Activated naive CD4-positive, alpha-beta T cell treated with anti-CD3 and anti-CD28 coated beads, Interleukin-2, amount 10 ng/mL, durations not matched to agents 7 days and 5 days (primary cell): ENCODE data around the gene ACOXL.

ENCODE experiments used
- CTCF ChIA-PET: fragments of 350-600 bp; sonication (Branson Sonifier 250); formaldehyde crosslinking; loops from one replicate; lab custom pipeline; 2021; ENCODE audit warnings: antibody characterized with exemption; lab: Charles Lee
- DNase-seq: peaks from one replicate; pipeline ENCODE4 v3.0.0-alpha.2; 2020
- H3K27ac Mint-ChIP-seq: one replicate; pipeline ENCODE4 v1.8.0; 2021; ENCODE audit warnings: mild to moderate bottlenecking, moderate library complexity, mixed read lengths
- H3K27me3 Mint-ChIP-seq: one replicate; pipeline ENCODE4 v1.8.0; 2021; ENCODE audit warnings: mild to moderate bottlenecking, mixed read lengths
- H3K36me3 Mint-ChIP-seq: one replicate; pipeline ENCODE4 v1.8.0; 2021; ENCODE audit warnings: mixed read lengths
- H3K4me1 Mint-ChIP-seq: one replicate; pipeline ENCODE4 v1.8.0; 2021; ENCODE audit warnings: mixed read lengths
- H3K4me3 Mint-ChIP-seq: one replicate; pipeline ENCODE4 v1.8.0; 2021; ENCODE audit warnings: mild to moderate bottlenecking, moderate library complexity, mixed read lengths
- H3K9me3 Mint-ChIP-seq: one replicate; pipeline ENCODE4 v1.8.0; 2021; ENCODE audit warnings: mixed read lengths

The ACOXL gene

DNA sequence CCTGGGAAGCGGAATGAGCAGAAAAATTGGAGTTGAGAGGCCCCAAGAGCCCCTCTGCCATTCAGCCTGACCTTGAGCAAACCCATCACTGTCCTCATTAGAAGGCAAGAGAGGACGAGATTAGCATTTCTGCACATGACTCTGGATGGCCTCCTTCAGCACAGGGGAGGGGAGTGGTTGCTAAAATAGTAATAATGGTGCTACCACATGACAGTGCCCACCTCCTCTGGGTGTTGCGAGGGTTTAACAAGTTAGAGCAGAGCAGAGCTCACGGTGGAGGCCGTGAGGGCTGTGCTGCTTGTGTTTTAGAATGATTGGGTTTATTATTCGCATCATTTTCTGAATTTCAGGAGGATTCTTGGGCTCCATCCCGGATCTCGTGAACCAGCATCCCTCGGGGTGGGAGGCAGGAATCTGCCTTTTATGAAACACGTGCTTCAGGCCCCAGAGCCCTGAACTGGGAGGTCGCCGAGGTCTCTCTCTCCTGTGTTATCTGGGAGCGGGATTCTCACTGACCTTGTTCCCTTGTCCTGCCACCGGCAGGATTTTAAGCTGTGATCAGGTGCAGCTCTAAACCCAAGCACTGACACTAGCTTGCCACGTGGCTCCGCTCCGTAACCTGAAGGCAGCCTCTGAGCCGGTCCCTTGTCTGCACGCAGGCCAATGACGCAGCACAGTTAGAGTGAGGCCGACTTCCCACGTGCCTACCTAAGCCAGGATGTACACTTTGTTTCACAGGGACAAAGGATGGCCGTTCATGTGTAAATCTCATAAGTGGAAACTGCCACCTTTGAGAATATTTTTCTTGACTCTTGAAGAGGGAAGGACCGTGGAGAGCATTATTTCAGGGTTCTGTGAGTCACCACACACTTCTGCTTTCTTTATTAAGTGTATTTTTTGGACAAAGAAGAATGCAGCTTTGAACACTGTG is 142.3 kb downstream of the ACOXL start:
- H3K4me3 Mint-ChIP-seq: no peak overlapping the region
- peaks cover 40% of the 10 kb centered on the region for H3K27me3 Mint-ChIP-seq
- DNase-seq: no peak
- H3K27ac Mint-ChIP-seq: no peak overlapping the region
- H3K36me3 Mint-ChIP-seq: peaks cover 6% of the 10 kb centered on the region
- H3K9me3 Mint-ChIP-seq: peaks cover 5% of the 10 kb centered on the region
- H3K4me1 Mint-ChIP-seq: peaks cover 48% of the 10 kb centered on the region
- CTCF ChIA-PET: interaction anchor here (0.9 kb wide), 1 partner anchor 8 kb away, joined by 3 read pairs; no protein-coding TSS in a partner anchor

DNA sequence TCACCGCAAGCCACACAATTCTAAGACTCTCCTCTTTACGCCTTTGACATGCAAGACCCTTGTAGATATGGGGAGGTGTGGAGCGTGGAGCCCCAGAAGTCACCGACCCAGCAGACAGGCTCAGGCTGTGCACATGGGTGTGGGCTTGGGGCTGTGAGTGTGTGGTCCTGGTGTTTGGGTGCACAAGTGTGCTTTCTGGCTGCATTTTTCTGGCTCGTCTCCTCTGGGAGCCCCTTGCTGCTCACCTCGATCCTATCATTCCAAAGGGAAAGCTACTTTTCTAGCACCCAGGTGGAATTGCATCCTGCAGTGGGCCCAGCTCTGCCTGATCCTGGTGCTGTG is 143.0 kb downstream of the ACOXL start:
- Mint-ChIP-seq H3K36me3 (peaks cover 6% of the 10 kb centered on the region), H3K4me3 (no peak overlapping the region), H3K4me1 (peaks cover 48% of the 10 kb centered on the region), H3K27ac (no peak overlapping the region), H3K9me3 (peaks cover 5% of the 10 kb centered on the region), H3K27me3 (peaks cover 42% of the 10 kb centered on the region)
- CTCF ChIA-PET: interaction anchor here (0.9 kb wide), 2 partner anchors 9 to 14 kb away, joined by 3 read pairs; no protein-coding TSS in a partner anchor
- DNase-seq: no peak

DNA sequence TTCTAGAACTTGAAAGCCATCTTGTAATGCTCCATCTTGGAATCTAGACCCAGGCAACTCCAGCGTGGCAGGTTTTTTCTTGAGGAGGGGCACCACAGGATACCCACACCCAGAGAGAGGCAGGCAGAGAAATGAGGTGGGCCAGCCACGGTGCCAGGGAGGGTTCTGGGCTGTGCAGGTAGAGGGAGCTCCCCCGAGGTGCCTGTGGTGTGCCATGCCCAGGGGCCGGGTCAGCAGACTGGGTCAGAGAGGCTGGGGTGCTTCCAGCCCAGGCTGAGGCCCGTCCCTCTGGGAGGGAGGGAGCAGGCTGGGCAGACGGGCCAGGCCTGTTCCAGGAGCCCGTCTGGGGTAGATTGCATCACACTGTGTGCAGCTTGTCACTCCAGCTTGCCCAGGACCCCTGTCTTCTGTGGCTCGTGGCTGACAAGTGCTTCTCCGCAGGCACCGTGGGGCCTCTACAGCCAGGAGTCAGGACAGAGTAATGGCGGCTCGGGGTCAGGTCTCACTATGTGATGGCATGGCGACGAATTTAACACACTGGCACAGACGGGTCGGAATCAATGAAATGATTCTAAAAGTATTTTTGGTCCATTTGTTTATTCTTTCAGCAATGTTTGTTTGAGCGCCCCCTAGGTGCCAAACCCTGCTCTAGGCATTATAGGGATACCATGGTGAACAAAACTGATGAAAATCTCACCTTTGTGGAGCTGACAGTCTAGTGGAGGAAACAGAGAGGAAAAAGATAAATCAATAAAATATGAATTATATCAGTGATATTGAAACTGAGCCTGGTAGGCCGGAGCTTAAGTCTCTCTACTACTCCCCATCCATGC is 144.0 kb downstream of the ACOXL start:
- Mint-ChIP-seq H3K9me3 (peaks cover 5% of the 10 kb centered on the region), H3K27me3 (peaks cover 42% of the 10 kb centered on the region), H3K27ac (no peak overlapping the region), H3K4me3 (no peak overlapping the region), H3K4me1 (peaks cover 42% of the 10 kb centered on the region), H3K36me3 (peaks cover 6% of the 10 kb centered on the region)
- CTCF ChIA-PET: interaction anchor here (0.9 to 1.4 kb wide), 3 partner anchors 11 to 65 kb away, joined by 3 to 9 read pairs (median 3); no protein-coding TSS in a partner anchor
- DNase-seq: no peak

DNA sequence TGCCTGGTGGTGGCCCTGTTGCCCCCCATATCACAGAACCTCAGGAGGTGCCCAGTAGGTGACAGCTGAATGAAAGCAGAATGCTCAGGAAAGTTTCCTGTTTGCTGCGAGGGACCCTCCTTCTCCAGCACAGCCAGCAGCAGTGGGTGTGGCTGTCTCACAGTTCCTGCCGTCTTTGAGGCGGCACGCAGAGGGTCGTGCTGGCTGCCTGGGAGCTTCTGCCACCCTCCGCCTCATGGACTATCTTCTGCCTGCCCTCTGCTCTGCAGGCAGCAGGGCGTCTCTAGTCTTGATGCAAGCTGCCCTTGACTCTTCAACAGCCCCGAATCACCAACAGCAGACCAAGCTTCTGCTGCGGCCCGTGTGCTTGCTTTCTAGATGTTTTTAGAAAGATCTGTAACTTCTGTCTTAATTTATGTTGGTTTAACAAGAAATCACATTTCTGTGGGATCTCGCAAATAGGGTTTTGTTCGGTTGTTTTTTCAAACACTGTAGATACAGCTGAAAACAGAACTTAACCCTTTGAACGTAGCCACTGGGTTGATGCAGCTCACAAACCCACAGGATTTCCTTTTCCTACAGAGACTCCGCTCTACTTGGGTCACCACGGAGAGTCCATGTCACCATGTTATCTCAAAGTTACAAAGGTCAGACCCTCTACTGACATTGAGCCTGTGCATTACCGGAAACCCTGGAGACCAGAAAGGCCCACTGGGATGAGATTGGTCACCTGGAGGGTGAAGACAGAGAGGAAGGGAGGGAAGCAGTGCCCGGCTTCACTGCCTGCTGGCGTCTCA is 144.9 kb downstream of the ACOXL start:
- Mint-ChIP-seq H3K4me3 (peak overlapping the region; percentile 7), H3K36me3 (peaks cover 6% of the 10 kb centered on the region), H3K4me1 (peaks cover 38% of the 10 kb centered on the region), H3K27ac (no peak overlapping the region), H3K27me3 (peaks cover 42% of the 10 kb centered on the region), H3K9me3 (peaks cover 11% of the 10 kb centered on the region)
- CTCF ChIA-PET: interaction anchor here (1.4 kb wide), 2 partner anchors 11 to 65 kb away, joined by 3 to 9 read pairs; no protein-coding TSS in a partner anchor
- no peak for DNase-seq

DNA sequence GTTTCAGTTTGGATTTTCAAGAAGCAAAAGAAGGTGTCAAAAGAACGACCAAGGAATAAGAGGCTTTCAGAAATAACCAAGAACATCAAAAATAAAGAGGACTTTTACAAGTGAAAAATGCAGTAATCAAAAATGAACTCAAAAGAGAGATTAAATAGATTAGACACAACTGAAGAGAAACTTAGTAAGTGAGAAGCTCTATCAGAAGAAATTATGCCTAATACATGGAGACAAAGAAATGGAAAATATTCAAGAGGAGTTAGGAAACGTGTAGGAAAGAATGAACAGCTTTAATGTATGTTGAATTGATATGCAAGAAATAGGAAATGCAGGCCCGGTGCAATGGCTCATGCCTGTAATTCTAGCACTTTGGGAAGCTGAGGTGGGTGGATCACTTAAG is 145.8 kb downstream of the ACOXL start:
- H3K27ac Mint-ChIP-seq: no peak overlapping the region
- CTCF ChIA-PET: interaction anchor here (0.7 to 1.6 kb wide), 2 partner anchors 12 to 66 kb away, joined by 3 read pairs; no protein-coding TSS in a partner anchor

DNA sequence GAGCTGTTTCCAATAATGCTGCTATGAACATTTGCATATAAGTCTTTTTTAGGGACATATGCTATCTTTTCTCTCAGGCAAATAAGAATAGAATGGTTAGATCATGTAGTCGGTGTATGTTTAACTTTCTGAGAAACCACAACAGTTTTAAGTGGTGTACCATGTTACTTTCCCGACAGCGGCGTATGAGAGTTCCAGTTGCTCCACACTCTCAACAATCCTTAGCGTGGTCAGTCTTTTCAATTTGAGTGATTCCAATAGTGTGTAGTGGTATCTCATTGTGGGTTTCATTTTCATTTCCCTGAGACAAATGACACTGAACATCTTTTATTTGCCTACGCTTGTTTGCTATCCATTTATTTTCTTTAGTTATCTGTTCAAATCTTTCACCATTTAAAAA is 149.5 kb downstream of the ACOXL start:
- Mint-ChIP-seq H3K4me1 (peaks cover 13% of the 10 kb centered on the region), H3K36me3 (peaks cover 6% of the 10 kb centered on the region), H3K4me3 (no peak overlapping the region), H3K9me3 (peaks cover 11% of the 10 kb centered on the region), H3K27ac (no peak overlapping the region), H3K27me3 (peaks cover 54% of the 10 kb centered on the region)
- CTCF ChIA-PET: no interaction called here
- DNase-seq: no peak

More for the DNA sequence above, 145.8 kb downstream of the ACOXL start:
- H3K36me3 Mint-ChIP-seq: peaks cover 6% of the 10 kb centered on the region
- peaks cover 45% of the 10 kb centered on the region for H3K27me3 Mint-ChIP-seq
- no peak overlapping the region for H3K4me3 Mint-ChIP-seq
- peaks cover 11% of the 10 kb centered on the region for H3K9me3 Mint-ChIP-seq
- peaks cover 29% of the 10 kb centered on the region for H3K4me1 Mint-ChIP-seq
- DNase-seq: no peak

DNA sequence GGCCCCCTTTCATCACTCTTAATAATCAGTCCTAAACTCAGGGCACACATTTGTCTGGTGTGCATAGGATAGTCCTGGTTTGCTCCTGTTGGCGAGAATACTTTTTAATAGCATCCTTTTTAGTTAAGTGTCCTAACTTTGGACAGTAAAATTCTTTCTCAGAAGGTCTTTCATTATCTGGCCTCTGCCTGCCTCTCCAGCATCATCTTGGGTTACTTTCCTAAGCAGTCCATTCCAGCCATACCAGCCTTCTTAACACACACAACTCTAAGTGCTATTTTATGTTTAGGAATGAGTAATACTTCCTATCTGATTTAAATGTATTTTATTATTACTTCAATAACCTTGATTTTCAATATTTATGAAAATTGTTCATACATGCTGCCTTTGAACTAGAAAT is 151.0 kb downstream of the ACOXL start:
- Mint-ChIP-seq H3K36me3 (peaks cover under 1% of the 10 kb centered on the region), H3K4me3 (no peak overlapping the region), H3K27ac (no peak overlapping the region), H3K27me3 (peaks cover 49% of the 10 kb centered on the region), H3K4me1 (peaks cover 6% of the 10 kb centered on the region), H3K9me3 (peaks cover 6% of the 10 kb centered on the region)
- DNase-seq: no peak
- CTCF ChIA-PET: interaction anchor here (0.6 to 0.7 kb wide), 2 partner anchors 28 to 253 kb away, joined by 3 to 4 read pairs; no protein-coding TSS in a partner anchor

DNA sequence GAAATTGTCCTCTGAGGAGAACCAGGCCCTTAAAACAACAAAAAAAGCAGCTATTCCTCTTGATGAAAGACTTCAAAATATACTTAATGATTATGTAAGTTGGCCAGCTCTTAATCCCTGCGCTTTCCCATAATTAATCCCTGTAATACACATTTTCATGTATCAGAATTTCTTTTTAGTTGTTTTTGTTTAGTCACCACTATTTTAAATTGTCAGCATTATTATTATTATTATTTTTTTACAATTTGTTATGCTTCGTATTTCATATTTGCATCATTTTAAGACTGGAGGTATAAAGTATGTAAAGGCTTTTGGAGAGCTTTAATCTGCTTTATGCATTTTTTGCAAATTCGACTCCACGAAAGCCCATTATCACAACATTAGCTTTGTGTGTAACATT is 152.9 kb downstream of the ACOXL start:
- CTCF ChIA-PET: no interaction called here
- H3K4me3 Mint-ChIP-seq: no peak overlapping the region
- peaks cover 9% of the 10 kb centered on the region for H3K9me3 Mint-ChIP-seq
- peaks cover under 1% of the 10 kb centered on the region for H3K36me3 Mint-ChIP-seq
- H3K27me3 Mint-ChIP-seq: peaks cover 40% of the 10 kb centered on the region
- DNase-seq: no peak
- no peak overlapping the region for H3K27ac Mint-ChIP-seq
- H3K4me1 Mint-ChIP-seq: peaks cover 6% of the 10 kb centered on the region

DNA sequence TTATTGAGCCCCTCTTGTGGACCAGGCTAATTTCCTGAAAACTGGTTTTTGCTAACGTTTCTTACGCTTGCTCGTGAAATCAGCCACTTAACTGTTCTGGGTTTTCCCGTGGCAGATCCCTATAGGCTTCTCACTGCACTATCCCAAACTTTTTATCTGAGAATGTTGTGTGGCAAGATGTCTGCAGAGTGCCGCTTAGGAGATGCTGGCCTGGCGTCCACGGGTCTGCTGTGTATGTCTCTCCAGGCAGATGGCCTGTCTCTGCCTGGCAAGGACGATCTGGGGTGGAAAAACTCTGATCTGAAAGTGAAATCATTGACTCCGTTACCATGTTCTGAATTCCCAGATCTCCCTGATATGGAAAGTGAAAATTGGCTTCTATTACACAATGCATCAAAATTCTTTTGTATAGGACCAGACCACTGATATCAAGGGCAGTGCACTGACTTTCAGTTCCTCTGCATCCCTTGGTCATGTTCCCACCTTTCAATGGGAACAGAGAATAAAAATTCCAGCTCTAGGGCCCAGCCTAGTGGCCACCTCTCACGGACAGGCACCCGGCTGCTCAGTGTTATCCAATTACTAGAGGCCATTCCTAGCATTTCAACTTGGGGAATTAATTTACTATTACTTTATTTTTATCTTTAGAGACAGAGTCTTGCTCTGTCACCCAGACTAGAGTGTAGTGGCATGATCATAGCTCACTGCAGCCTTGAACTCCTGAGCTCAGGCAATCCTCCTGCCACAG is 154.6 kb downstream of the ACOXL start:
- CTCF ChIA-PET: no interaction called here
- no peak for DNase-seq
- Mint-ChIP-seq H3K36me3 (peaks cover 1% of the 10 kb centered on the region), H3K4me3 (no peak overlapping the region), H3K27me3 (peaks cover 41% of the 10 kb centered on the region), H3K9me3 (peaks cover 6% of the 10 kb centered on the region), H3K27ac (no peak overlapping the region), H3K4me1 (no peaks in the 10 kb centered on the region)

DNA sequence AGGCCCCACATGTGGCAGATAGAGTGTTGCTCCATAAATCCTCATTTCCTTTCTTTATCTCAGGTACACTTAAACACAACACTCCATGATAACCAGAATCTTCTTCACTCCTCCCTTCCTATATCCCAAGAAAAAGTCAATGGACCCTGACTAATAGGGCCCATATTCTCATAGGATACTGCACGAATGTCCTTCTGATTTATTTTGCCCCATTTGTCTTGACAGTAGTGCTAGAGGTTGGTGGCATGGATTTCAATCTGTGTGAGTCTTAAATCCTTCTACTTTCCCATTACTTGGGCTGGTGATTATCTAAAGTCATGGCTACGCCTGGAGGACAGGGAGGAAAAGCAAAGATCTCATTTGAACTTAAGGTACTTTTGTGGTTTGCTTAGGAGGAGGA is 156.0 kb downstream of the ACOXL start:
- no peaks in the 10 kb centered on the region for H3K4me1 Mint-ChIP-seq
- no peak overlapping the region for H3K27ac Mint-ChIP-seq
- no peak overlapping the region for H3K4me3 Mint-ChIP-seq
- DNase-seq: no peak
- peaks cover 41% of the 10 kb centered on the region for H3K27me3 Mint-ChIP-seq
- peaks cover 5% of the 10 kb centered on the region for H3K9me3 Mint-ChIP-seq
- peaks cover 1% of the 10 kb centered on the region for H3K36me3 Mint-ChIP-seq
- CTCF ChIA-PET: no interaction called here

DNA sequence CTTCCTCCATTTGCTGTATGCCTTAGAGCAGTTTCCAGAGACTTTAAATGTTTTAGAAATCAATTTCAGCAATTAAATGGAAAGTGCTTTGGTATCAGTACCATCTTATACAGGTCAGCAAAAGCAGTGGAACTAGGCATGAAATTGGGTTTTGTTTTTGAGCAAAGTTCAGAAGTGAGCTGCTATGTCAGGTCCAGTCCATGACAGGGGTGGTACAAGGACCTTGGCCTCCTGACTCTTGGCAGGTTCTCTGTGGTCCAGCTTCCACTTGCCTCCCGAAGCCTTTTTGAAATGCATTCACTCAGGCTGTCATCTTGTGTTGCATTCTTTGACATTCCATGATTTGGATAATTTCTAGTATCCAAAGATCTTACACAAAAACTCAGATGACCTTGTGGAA is 159.3 kb downstream of the ACOXL start:
- Mint-ChIP-seq H3K27ac (no peak overlapping the region), H3K27me3 (peaks cover 43% of the 10 kb centered on the region), H3K9me3 (peaks cover 6% of the 10 kb centered on the region), H3K4me1 (no peaks in the 10 kb centered on the region), H3K4me3 (no peak overlapping the region), H3K36me3 (peaks cover 1% of the 10 kb centered on the region)
- no peak for DNase-seq
- CTCF ChIA-PET: no interaction called here

DNA sequence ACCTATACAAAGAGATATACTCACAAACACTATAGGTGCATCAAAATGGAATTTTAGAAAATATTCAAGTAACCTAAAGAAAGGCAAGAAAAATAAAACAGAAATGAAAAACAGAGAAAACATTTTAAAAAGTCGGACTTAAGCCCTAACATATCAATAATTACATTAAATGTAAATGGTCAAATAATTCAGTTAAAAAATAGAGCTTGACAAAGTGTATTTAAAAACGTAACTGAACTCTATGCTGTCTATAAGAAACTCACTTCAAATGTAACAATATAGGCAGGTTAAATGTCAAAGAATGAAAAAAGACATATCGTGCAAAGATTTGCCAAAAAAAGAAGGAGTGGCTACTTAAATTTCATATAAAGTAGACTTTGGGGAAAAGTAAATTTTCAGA is 163.9 kb downstream of the ACOXL start:
- Mint-ChIP-seq H3K27ac (no peak overlapping the region), H3K9me3 (peaks cover 2% of the 10 kb centered on the region), H3K4me1 (no peaks in the 10 kb centered on the region), H3K27me3 (peaks cover 30% of the 10 kb centered on the region), H3K4me3 (no peak overlapping the region), H3K36me3 (no peaks in the 10 kb centered on the region)
- no peak for DNase-seq
- CTCF ChIA-PET: no interaction called here

DNA sequence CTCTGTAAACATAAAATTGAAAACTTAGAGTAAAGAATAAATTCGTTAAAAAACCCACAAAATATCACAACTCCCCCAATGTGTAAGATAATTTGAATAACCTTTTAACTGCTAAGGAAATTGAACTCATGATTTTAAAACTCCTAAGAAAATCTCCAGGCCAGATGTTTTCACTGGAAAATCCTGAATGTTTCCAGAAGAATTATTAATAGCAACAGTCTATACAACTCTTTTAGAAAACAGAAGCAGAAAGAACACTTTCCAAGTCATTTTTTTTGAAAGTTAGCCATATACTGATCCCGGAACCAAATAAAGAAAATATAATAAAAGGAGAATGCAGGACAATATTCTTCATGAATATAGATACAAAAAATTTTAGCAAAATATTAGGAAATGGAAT is 165.6 kb downstream of the ACOXL start:
- Mint-ChIP-seq H3K4me1 (no peaks in the 10 kb centered on the region), H3K4me3 (no peak overlapping the region), H3K36me3 (no peaks in the 10 kb centered on the region), H3K27me3 (peaks cover 39% of the 10 kb centered on the region), H3K9me3 (peaks cover 2% of the 10 kb centered on the region), H3K27ac (no peak overlapping the region)
- DNase-seq: no peak
- CTCF ChIA-PET: no interaction called here
